Measurements from ENCODE around the gene YDJC. TPM values are rescaled to one million over a fixed set of nuclear protein-coding genes. Genes with fewer than 3 reads are reported as not detected.

YDJC gene
- total and polyA plus RNA-seq, 2 of the 13 experiments (the other 11 are each of a cell fraction or from before 2014, with no cell fraction given), result 15.3 to 32.0 TPM

DNA sequence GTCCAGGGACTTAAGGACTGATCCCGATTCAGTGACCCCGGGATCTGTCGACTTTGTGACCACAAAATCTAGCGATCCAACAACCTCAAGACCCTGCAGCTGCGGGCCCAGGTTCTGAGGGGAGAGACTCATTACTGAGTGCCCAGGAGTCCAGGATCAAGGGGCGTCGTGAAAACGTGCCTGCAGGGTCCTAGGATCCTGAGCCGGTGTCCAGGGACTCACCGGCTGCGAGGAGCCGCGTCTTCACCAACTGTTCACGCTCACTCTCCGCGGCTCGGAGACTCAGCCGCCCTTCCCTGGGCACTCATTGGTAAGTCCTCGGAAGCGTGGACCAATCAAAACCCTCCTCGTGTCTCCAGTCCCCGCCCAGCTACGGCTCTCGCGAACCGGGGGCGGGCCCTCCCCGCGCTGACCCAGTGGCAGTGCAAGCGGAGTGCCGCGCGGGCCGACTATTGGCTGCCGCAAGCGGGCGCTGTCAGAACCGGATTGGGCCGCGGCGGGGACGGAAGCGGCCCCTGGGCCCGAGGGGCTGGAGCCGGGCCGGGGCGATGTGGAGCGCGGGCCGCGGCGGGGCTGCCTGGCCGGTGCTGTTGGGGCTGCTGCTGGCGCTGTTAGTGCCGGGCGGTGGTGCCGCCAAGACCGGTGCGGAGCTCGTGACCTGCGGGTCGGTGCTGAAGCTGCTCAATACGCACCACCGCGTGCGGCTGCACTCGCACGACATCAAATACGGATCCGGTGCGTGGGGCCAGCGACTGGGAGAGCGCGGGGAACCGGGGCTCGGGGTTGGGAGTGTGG, 12.2 kb upstream of the YDJC start, which contains the start of gene SDF2L1 (continued):
- TF ChIP-seq, protein P1, sequence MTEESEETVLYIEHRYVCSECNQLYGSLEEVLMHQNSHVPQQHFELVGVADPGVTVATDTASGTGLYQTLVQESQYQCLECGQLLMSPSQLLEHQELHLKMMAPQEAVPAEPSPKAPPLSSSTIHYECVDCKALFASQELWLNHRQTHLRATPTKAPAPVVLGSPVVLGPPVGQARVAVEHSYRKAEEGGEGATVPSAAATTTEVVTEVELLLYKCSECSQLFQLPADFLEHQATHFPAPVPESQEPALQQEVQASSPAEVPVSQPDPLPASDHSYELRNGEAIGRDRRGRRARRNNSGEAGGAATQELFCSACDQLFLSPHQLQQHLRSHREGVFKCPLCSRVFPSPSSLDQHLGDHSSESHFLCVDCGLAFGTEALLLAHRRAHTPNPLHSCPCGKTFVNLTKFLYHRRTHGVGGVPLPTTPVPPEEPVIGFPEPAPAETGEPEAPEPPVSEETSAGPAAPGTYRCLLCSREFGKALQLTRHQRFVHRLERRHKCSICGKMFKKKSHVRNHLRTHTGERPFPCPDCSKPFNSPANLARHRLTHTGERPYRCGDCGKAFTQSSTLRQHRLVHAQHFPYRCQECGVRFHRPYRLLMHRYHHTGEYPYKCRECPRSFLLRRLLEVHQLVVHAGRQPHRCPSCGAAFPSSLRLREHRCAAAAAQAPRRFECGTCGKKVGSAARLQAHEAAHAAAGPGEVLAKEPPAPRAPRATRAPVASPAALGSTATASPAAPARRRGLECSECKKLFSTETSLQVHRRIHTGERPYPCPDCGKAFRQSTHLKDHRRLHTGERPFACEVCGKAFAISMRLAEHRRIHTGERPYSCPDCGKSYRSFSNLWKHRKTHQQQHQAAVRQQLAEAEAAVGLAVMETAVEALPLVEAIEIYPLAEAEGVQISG (CRISPR knock-in tag; IDR thresholded peaks at IDR 0.05), result peak; percentile 32; the same call in 1 of the 2 replicates
- TF ChIP-seq, protein P2, sequence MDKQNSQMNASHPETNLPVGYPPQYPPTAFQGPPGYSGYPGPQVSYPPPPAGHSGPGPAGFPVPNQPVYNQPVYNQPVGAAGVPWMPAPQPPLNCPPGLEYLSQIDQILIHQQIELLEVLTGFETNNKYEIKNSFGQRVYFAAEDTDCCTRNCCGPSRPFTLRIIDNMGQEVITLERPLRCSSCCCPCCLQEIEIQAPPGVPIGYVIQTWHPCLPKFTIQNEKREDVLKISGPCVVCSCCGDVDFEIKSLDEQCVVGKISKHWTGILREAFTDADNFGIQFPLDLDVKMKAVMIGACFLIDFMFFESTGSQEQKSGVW (CRISPR knock-in tag; IDR thresholded peaks at IDR 0.05; ENCODE audit: borderline replicate concordance), result no peak
- 0 out of 2 replicates have a peak, but pooled peaks have one; percentile 10 for TF ChIP-seq ZNF160 (CRISPR knock-in tag; IDR thresholded peaks at IDR 0.05)
- TF ChIP-seq, protein P3, sequence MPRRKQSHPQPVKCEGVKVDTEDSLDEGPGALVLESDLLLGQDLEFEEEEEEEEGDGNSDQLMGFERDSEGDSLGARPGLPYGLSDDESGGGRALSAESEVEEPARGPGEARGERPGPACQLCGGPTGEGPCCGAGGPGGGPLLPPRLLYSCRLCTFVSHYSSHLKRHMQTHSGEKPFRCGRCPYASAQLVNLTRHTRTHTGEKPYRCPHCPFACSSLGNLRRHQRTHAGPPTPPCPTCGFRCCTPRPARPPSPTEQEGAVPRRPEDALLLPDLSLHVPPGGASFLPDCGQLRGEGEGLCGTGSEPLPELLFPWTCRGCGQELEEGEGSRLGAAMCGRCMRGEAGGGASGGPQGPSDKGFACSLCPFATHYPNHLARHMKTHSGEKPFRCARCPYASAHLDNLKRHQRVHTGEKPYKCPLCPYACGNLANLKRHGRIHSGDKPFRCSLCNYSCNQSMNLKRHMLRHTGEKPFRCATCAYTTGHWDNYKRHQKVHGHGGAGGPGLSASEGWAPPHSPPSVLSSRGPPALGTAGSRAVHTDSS (CRISPR knock-in tag; conservative IDR thresholded peaks at IDR 0.05), result no peak
- TF ChIP-seq ZNF44 (CRISPR knock-in tag; IDR thresholded peaks at IDR 0.05), result no peak
- TF ChIP-seq HNF4G (IDR thresholded peaks at IDR 0.05; ENCODE audit: borderline replicate concordance, low read depth, low read length), result no peak
- no peak for TF ChIP-seq HNF4G (CRISPR knock-in tag; IDR thresholded peaks at IDR 0.05; ENCODE audit: borderline replicate concordance, low read depth)
- TF ChIP-seq CENPT (CRISPR knock-in tag; IDR thresholded peaks at IDR 0.05; ENCODE audit: low read depth), result no peak
- TF ChIP-seq ZNF879 (CRISPR knock-in tag; IDR thresholded peaks at IDR 0.05), result peak; percentile 49; the same call in 1 of the 2 replicates
- TF ChIP-seq, protein P4, sequence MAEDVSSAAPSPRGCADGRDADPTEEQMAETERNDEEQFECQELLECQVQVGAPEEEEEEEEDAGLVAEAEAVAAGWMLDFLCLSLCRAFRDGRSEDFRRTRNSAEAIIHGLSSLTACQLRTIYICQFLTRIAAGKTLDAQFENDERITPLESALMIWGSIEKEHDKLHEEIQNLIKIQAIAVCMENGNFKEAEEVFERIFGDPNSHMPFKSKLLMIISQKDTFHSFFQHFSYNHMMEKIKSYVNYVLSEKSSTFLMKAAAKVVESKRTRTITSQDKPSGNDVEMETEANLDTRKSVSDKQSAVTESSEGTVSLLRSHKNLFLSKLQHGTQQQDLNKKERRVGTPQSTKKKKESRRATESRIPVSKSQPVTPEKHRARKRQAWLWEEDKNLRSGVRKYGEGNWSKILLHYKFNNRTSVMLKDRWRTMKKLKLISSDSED (CRISPR knock-in tag; IDR thresholded peaks at IDR 0.05), result no peak
- peak; percentile 36; the same call in 1 of the 2 replicates for TF ChIP-seq YEATS2 (CRISPR knock-in tag; IDR thresholded peaks at IDR 0.05; ENCODE audit: borderline replicate concordance)
- TF ChIP-seq NFKBIZ (CRISPR knock-in tag; IDR thresholded peaks at IDR 0.05), result no peak
- peak; percentile 51; the same call in 1 of the 2 replicates for TF ChIP-seq ZFX (CRISPR knock-in tag; IDR thresholded peaks at IDR 0.05; ENCODE audit: low read depth)
- TF ChIP-seq, protein P5, sequence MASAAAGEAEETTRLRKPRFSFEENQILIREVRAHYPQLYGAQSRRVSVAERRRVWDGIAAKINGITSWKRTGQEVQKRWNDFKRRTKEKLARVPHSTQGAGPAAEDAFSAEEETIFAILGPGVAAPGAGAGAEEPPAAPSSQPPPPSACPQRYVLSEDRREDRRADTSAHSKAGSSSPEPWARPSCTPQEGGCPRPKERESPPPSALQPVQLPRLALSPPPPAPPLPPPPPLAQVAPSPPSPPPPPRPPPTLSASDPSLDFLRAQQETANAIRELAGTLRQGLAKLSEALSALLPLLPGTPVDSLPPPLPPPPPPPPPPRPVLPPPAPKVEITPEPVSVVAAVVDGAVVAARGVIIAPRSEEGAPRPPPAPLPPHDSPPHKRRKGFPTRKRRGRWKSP (CRISPR knock-in tag; IDR thresholded peaks at IDR 0.05), result peak; percentile 49; the same call in 1 of the 2 replicates
- TF ChIP-seq NFYC (CRISPR knock-in tag; IDR thresholded peaks at IDR 0.05), result peak; percentile 98
- 0 out of 2 replicates have a peak, but pooled peaks have one; percentile 17 for TF ChIP-seq PPARG (CRISPR knock-in tag; conservative IDR thresholded peaks at IDR 0.05)
- TF ChIP-seq ZSCAN21 (CRISPR knock-in tag; IDR thresholded peaks at IDR 0.05; ENCODE audit: borderline replicate concordance), result no peak
- TF ChIP-seq ZNF775 (CRISPR knock-in tag; IDR thresholded peaks at IDR 0.05; ENCODE audit: borderline replicate concordance), result no peak
- peak; percentile 39; the same call in 1 of the 2 replicates for TF ChIP-seq SALL1 (CRISPR knock-in tag; IDR thresholded peaks at IDR 0.05)
- TF ChIP-seq EED (CRISPR knock-in tag; IDR thresholded peaks at IDR 0.05), result no peak
- TF ChIP-seq CHCHD3 (CRISPR knock-in tag; IDR thresholded peaks at IDR 0.05), result no peak
- peak; percentile 47; the same call in 1 of the 2 replicates for TF ChIP-seq ZNF431 (CRISPR knock-in tag; IDR thresholded peaks at IDR 0.05; ENCODE audit: borderline replicate concordance, low read depth)
